IPS DF 4.7 (cell line): ENCODE data around the gene RUNX3.

ENCODE experiments used
- DNase-seq: peaks from one replicate; pipeline ENCODE4 v3.0.0-alpha.2; 2013; ENCODE audit warnings: low spot score; ENCODE audit errors: extremely low read depth

RUNX3 gene

DNA sequence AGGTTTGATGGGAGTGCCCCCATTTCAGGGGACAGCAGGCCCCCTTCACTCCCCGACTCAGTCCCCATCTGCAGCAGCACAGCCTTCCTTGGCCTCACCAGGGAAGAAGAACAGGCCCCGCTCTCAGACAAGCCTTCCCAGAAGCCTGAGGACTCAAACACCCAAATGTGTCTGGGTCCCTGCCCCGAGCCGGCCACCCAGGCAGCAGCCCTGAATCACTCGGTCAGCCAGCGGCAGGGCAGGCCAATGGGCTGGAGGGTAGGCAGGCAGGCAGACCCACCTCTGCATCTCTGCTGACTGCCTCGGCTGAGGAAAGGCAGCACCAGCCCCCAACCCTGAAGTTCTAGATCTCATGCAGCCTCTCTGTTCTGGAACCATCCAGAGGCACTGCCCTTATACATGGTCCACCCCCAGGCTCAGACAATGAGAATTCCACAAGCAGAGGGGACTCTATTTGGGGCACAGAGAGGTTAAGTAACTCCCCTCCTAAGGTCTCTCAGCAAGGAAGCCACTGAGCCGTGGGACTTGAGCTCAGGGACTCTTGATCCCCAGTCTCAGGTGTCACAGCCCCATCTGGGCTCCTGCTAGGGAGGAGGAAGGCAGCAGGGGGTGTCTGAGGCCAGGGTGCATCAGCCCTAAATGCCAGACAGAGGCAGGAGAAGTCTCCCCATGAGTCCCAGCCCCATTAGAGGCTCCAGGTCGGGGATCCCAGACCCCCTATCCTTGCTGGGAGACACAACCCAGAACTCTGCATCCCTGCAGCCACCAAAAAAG, 33.2 kb upstream of the RUNX3 start:
- no peak for DNase-seq

DNA sequence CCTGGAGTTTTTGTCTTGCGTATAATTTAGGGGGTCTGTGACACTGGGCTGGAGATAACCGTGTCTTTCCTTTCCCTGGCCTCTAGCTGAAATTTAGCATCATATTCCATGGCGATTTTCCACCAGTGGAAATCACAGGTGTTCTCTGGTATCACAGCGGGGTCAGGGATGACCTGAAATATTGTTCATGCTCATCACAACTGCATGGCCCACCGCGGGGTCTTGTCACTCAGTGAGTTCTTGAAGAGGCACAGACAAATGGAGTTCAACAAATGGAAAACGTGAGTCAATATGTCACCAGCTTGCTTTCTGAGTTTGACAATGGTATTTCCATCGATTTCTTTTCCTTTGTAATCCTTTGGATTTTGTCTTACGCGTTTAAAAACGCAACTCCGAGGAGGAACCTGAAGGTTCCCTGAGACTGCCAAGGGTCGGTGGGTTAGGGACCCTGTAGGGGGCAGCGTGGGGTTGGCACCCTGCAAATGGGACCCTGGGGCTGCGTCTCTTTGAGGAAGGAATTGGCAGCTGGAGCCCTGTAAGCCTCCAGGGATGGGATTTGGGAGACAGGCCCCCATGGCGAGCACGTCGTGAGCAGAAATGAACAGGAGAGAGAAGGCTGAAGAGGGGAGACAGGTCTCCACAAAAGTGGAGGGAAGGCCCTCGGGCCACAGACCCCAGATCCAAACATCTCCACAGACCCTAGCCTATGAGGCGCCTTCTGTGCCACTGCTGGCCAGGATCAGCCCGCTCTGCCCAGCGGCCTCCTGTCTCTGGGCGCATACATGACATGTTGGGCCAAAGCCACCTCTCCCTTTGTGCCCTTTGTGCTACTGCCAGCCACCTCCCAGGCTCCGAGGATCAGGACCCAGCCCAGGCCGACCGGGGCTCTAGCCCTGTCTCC, 32.1 kb upstream of the RUNX3 start:
- DNase-seq, result no peak

DNA sequence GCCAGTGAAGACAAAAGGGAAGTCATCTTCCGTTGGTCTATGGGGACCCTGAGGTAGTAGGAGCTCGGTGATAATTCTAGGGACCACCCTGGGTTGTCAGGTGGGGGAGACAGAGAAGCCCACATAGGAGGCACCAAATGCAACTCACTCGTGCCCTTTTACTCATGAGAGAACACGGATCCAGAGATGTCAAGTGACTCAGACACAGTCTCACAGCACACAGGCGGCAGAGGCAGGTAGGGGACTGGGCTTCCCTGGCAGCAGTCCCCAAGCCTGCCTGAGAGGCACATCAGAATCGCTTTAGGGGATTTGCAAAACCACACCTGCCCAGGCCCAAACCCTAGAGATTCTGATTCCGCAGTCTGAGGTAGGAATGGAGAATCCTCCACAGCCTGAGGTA, 31.3 kb upstream of the RUNX3 start:
- DNase-seq, result no peak

DNA sequence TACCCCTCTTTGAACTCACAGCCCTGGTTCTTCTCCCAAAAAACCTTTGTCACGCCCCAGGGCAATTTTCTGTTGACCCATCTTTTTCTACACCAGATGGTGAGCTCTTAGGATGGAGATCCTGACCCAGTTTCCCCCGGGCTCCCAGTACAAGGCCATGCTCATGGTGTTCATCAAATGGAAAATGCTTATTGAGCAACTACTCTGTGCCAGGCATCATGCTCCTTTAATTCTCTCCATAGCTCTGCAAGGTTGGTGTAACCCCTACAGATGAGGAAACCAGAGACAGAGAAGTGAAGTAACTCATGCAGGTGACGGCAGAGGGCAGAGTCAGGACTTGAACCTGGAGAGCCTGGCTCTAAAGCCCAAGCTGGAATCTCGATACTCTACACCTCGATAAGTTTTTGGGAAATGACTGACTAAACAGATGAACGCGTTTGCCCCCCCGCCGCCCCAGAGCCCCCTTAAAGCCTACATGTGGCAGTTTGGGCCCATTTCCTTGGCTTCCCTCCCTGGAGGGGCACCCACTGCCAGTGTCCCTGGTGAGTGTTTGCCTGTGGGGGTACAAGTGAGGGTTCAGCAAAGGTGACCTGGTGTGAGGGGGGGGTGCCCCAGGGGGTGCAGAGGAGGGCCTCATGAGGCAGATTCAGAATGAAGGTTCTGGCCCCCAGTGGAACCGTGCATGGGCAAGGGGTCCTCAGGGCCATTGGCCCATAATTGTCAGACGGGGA, 30.2 kb upstream of the RUNX3 start:
- no peak for DNase-seq

DNA sequence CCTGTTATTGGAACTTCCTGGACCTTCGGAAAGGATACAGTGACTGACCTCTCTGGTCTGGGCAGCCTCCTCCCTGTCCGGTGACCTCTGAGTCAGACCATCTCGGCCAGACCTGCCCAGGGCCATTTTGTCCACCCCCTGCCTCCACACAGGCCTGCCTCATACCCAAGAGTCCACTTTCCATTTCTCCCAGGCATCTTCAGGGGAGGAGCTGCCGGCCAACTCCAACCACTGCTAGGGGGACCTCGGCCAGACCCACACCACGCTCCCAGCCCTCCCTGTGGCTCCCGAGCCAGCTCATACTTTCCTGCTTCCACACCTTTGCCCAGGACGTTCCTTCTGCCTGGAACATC, 29.5 kb upstream of the RUNX3 start:
- DNase-seq, result no peak

DNA sequence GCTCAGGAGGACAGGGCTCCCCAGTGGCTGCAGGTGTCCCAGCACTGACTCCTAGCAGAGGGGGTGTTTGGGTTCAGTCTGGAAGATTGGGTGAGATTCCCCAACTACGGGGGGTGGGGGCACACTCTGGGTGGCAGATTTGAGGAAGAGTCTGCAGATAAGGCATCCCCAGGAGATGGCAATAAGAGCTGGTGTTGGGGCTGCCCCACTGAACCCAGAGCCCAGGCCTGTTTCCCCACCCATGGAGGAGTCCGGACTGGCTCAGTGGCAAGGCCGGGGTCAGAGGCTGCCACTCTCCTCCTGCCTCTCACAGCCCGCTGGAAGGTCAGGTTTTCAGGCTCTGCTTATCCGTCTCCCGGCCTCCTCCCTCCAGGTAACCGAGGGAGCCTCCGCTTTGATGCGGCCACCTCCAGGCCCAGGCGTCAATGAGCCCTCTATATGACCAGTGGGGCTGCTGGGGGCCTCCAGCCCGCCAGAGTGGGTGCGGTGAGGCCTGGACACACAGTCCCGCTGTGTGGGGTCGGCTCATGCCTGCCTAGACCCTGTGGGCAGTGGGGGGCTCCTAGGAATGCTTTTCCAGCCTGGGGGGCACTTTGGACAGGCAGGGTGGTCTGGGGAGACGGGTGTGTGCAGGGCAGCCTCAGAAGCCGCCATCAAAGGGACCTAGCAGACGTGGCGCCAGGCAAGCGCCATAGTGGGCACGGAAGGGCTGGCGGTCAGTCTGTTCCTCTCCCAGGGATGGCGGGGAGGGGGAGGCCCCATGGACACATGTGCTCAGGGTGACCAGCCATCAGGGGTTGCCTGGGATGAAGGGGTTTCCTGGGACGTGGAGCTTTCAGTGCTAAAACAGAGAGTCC, 28.9 kb upstream of the RUNX3 start:
- no peak for DNase-seq

DNA sequence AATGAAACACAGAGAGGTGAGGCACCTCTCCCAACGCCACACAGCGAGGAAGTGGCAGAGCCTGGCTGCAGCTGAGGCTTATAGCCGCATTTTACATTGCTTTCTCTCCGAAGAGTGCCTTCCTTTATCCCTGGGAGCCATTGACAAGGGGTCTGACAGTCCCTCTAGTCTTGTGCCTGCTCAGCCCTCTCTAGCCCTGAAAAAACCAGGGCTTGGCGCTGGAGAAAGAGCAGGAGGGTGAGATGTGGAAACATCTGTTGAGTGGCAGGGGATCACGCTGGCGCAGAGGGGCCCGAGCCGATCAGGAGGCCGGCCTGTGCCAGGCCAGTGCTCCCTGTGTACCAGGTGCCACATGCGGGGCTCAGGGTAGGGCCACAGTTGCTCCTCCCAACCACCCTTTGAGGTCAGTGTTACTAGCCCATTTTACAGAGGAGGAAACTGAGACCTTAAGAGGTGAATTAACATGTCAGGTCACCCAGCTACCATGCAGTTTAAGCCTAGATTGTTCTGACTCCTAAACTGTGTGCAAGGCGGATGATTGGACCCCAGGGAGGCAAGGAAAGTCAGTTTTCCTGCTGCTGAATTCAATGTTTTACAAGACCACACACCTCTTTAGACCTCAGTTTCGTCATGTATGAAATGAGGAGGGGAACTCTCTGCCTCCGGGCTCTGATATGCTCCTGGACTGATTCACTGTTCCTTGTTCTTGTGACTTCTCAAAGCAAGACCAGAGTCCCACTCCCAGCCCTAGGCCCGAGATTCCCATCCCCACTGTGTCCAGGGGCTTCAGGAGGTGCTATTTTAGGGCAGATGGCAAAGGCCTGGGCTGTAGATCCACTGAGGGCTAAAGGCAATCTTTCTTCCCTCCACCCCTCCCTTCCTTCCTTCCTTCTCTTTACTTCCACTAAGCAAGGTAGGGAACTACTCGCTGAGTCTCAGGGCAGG, 28.0 kb upstream of the RUNX3 start:
- no peak for DNase-seq

DNA sequence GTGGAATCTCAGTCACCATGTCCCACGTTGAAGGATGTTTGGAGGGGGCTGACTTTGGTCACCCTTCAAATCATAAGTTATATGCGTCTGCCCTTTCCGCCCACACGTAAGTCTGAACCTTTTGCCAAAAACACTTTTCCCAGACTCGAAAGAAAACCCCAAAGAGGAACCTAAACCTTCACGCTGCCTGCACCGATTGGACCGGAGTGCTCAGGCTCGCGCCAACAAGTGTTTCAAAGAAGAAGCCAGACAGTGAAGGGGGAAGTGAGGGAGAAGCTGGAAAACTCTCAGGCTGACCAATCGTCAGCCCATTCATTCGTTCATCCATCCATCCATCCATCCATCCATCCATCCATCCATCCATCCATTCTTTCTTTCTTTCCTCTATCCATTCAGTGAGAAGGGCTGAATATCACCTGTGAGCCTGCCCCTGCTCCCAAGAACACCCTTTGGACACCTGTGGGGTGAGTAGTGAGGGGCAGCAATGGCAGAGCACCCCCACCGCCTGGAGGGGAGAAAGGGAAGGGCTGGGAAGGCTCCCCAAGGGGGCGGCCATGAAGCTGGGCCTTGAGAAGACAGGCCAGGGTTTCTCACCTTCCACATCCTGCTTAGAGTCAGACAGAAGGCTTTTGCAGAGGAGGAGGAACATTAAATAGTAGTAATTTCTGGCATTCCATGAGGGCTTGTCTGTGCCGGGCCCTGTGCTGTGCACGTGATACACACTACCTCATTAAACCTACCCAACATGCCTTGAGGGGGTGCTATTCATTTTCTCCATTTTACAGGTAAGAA, 27.1 kb upstream of the RUNX3 start:
- DNase-seq, result no peak

DNA sequence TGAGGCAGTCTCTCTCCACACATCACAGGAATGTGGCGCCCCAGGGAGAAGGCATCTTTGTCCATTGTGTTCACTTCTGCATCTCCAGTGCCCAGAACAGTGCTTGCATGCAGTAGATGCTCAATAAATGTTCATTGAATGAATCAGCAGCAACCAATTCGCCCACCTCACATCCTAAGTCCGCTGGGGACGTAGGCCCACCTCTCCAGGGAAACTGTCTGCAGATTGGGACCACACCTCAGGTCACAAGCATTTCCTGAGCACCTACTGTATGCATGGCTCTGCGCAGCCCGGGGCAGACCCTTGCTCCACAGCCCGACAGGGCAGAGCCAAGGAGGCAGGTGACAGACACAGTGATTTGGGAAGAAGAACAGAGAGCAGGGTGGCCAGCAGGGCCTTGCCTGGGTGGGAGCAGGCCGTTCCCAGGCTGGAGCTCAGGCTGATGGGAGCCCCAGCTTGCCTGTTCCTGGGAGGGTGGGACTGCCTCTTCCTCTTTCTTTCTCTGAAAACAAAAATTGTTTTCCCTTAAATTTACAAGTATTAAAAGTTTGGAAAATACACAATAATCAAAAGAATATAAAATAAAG, 25.8 kb upstream of the RUNX3 start:
- DNase-seq, result no peak

DNA sequence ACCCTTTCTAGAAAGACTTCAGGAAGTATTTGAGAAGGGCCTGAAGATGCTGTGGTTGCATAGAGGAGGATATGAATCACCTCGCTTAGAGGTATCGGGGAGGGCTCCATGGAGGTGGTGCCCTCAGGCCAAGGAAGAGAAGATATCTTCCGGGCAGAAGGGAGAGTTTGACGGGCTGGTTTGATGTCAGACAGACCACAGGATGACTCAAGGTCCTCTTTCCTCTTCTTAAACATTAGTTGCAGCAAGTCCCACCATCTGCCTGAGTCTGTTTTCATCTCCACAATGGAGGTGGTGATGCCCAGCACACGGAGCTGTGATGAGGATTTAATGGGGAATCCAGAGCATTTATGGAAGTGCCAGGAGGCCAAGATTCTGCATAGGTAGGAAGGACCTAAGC, 25.1 kb upstream of the RUNX3 start:
- no peak for DNase-seq

DNA sequence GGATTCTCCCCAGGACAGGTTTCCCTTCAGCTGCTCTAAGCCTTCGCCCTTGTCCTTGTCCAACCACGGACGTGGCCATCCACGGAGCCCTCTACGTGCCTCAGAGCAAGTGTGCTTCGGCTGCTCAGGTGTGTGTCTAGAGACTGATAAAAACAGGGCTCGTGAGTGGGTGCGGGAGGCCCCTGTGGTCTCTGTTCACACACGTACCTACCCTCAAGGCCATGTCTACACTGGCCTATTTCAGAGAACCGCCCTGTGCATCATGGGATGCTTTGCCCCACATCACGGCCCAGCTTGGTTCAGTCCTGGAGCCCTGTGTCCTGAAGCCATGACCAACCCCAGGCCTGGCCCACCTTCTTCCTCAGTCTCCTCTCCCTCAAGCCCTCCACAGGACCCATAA, 24.6 kb upstream of the RUNX3 start:
- DNase-seq, result no peak

DNA sequence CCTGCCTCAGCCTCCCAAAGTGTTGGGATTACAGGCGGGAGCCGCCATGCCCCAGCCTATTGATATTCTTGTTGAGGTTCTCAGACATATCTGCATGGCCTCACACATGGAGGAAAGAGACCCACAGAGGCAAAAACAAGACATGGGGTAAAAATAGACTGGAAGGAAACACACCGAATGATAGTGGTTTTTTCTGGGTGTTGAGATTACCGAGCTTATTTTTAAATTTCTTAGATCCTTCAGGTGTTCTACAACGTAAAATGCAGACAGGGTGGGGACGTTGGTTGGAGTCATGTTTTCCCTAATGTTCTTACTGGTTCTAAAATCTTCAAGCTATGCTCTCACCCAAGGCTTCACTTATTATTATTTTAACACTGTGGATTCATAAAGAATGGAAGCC, 23.9 kb upstream of the RUNX3 start:
- no peak for DNase-seq

DNA sequence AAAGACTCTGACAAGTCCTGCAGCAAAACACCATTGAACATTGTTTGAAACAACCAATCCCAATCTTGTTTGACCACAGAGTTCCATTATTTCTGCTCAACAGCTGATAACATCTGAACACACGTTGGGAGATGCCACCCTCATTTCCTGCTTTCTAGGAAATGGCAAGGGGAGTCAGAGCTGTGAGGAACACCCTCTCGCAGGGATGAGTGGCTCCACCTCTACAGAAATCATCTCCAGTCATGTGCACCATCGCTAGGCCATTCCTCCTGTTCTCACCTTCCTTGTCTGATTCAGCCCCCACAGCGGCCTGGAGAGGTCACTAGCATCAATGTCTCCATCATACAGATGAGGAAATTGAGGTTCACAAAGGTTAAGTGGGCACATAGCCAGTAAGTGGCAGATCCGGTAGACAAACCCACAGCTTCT, 22.4 kb upstream of the RUNX3 start:
- no peak for DNase-seq

DNA sequence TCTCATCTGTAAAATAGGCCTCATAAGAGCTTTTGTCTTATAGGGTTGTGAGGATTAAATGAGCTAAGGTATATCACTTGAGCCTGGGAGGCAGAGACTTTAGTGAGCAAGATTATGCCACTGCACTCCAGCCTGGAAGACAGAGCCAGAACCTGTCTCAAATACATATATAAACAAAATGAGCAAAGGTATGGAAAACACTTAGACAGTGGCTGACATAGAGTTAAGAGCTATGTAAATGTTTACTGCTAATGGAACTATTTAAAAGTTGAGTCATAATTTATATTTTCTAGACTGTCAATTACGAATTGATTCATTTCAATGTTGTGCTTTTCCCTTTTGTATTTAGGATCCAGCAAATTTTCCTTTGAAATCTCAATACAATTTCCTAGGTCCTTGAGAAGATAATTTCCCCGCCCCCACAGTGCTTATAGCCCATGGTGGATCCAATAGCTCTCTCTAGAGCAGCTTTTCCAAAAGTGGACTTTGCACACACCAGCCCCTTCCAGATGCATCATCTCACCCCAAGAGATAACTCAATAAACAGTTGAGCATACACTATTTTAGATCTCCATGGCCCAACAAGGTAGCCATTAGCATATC, 21.8 kb upstream of the RUNX3 start:
- no peak for DNase-seq

DNA sequence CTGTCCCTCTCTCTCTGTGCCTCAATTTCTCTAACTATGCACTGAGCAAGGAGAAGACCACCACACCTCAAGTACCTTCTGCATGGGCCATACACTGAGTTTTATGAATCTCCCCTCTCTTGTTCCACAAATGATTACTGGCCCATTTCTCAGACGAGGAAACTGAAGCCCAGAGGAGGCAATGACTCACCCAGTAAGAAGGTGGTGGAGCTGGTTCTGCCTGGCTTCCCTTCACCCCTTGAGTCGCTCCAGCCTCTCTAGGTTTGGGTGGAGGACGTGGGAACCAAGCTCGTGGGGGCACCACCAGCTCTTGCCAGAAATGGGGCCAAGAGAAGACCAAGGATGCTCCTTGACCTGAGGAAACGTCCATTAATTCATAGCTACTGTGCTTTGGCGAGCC, 21.3 kb upstream of the RUNX3 start:
- DNase-seq, result no peak

DNA sequence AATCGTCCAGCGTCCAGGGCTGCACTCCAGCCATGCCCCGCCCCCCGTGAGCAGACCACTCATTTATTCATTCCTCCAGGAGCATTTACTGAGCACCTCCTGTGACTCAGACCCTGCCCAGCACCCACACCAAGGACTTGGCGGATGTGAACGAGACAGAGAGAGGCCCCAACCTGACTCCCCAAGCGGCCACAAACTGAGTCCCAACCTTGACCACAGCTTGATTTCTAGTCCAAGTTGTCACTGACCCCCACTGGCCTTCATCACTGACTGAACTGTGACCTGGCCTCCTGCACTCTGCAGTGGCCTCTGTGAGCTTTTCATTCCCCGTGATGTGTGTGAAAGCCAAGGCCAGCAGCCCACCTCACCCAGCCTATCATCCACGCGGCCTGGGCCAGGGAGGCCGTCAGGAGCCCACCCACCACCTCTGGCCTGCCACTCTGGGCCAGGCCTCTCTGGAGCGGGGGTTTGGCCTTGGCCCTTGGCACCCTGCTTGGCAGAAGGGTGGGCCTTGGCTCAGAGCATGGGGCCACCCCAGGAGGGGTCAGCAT, 19.3 kb upstream of the RUNX3 start:
- no peak for DNase-seq

DNA sequence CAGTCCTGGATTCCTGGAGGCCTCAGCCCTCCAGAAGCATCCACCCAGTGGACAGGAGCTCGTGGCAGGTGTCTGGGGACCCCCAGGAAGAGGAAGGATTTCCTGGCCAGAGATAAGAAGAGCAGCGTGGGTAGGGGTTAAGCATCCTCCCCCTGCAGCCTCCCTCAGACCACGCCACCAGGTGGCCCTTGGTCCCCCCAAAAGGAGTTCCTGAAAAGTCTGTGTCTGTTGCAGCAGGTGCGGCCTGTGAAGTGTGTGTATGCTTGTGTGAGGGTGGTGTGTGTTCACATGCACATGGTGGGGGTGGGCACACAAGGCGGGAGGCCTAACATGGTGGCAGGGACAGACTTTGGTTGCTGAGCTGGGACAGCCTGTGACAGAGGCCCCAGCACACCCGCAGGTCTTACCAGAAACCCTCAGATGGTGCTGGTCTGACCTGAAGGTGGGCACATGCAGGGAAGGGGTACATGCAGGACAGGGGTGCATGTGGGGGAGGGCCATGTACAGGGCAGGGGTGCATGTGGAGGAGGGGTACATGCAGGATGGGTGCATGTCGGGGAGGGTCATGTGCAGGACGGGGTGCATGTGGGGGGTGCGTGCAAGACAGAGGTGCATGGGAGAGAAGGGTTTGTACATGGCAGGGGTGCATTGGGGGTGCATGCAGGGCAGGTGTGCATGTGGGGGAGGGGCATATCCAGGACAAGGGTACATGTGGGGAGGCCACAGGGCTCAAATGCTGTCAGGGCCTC, 18.2 kb upstream of the RUNX3 start:
- no peak for DNase-seq
